K562 (cell line): ENCODE data around the gene DOCK4. TPM values are rescaled to one million over a fixed set of nuclear protein-coding genes. Genes with fewer than 3 reads are reported as not detected.

Experiments
- ATAC-seq: fragments of 200-7000 bp; cut with Tn5 transposase; 3 replicates; pipeline ENCODE4 v1.9.1; 2020; ENCODE audit warnings: moderate library complexity
- BruUV-seq: library from RNA; stranded (reverse); fragments of 400-500 nt; replicated peaks from 2 replicates; lab custom pipeline; 2021; lab: Mats Ljungman, UMichigan
- CTCF ChIA-PET: fragments of 300-600 bp; formaldehyde crosslinking; extraction: SDS; loops from one replicate; lab custom pipeline; 2021; ENCODE audit warnings: low intra/inter-chr PET ratio; lab: Yijun Ruan, JAX
- POLR2A ChIA-PET: fragments of 300-600, 350-650 bp; sonication (Branson Sonifier 250); formaldehyde crosslinking; extraction: SDS; loops from one replicate; lab custom pipeline; 2021; ENCODE audit warnings: antibody characterized with exemption, inconsistent platforms; lab: Yijun Ruan, JAX
- DNase-seq, 4 experiments: peaks; one replicate each; pipeline versions ENCODE4 v3.0.0 to v3.0.0-alpha.2; 2011 to 2018; ENCODE audit warnings: low spot score in 3 of 4, mixed read lengths in 3 of 4; ENCODE audit errors: extremely low read depth in 1 of 4
- FAIRE-seq: peaks from 2 replicates; lab custom pipeline; 2011; peaks lifted over from hg19 to GRCh38; lab: Jason Lieb, UNC
- H2AFZ ChIP-seq: 2 replicates; pipeline ENCODE4 v1.6.0; 2011; ENCODE audit warnings: low read depth, low read length, control low read depth, inconsistent platforms
- H3K27ac ChIP-seq: fragments of 200-600 bp; 3 replicates; pipeline ENCODE4 v1.8.0; 2011; ENCODE audit warnings: low read depth, mild to moderate bottlenecking, control low read depth, inconsistent platforms, low read length, moderate library complexity, mixed read lengths; ENCODE audit errors: extremely low read depth
- H3K27me3 ChIP-seq, 2 experiments: fragments of 300-600 bp in 1 of 2; 2 replicates in 1 of 2; 3 replicates in 1 of 2; pipeline versions ENCODE4 v1.6.0 to v1.8.0; 2011; ENCODE audit warnings: inconsistent platforms in 2 of 2, low read length in 2 of 2, mild to moderate bottlenecking in 1 of 2, mixed read lengths in 1 of 2, moderate library complexity in 1 of 2; ENCODE audit not compliant: control insufficient read depth in 2 of 2, insufficient read depth in 2 of 2
- H3K36me3 ChIP-seq: fragments of 300-600 bp; 3 replicates; pipeline ENCODE4 v1.8.0; 2011; ENCODE audit warnings: mild to moderate bottlenecking, low read length, inconsistent platforms; ENCODE audit not compliant: control insufficient read depth, insufficient read depth
- H3K4me1 ChIP-seq, 2 experiments: fragments of 200-600 bp in 1 of 2; replicated peaks in 1 of 2; 2 replicates in 1 of 2; 3 replicates in 1 of 2; pipeline versions ENCODE4 v1.5.1 to v1.8.0; 2011; ENCODE audit warnings: inconsistent platforms in 2 of 2, low read length in 2 of 2, mild to moderate bottlenecking in 1 of 2, mixed read lengths in 1 of 2, moderate library complexity in 1 of 2; ENCODE audit not compliant: control insufficient read depth in 2 of 2, insufficient read depth in 2 of 2
- H3K4me2 ChIP-seq: 2 replicates; pipeline ENCODE4 v1.6.1; 2011; ENCODE audit warnings: low read length, control low read depth, inconsistent platforms, mixed read lengths; ENCODE audit not compliant: insufficient read depth
- H3K4me3 ChIP-seq: fragments of 200-600 bp; sonication (generic), shearing (Covaris generic); 2 replicates; pipeline ENCODE4 v1.5.1; 2016; ENCODE audit warnings: control low read depth, inconsistent platforms
- H3K79me2 ChIP-seq: fragments of 200-600 bp; 3 replicates; pipeline ENCODE4 v1.8.0; 2011; ENCODE audit warnings: low read length, inconsistent platforms; ENCODE audit not compliant: control insufficient read depth, insufficient read depth
- H3K9ac ChIP-seq, 2 experiments: 2 replicates each; pipeline versions ENCODE4 v1.6.0 to v1.6.1; 2011; ENCODE audit warnings: low read depth in 2 of 2, low read length in 2 of 2, control low read depth in 1 of 2, inconsistent platforms in 1 of 2, mild to moderate bottlenecking in 1 of 2, mixed read lengths in 1 of 2; ENCODE audit not compliant: insufficient read depth in 1 of 2
- H3K9me1 ChIP-seq: one replicate; pipeline ENCODE4 v1.6.0; 2011; ENCODE audit warnings: inconsistent platforms, mild to moderate bottlenecking, low read length, moderate library complexity; ENCODE audit not compliant: control insufficient read depth, insufficient read depth
- H3K9me3 ChIP-seq: replicated peaks from 2 replicates; pipeline ENCODE4 v1.5.1; 2011; ENCODE audit warnings: low read depth, low read length, inconsistent platforms; ENCODE audit not compliant: control insufficient read depth, insufficient read depth
- H4K20me1 ChIP-seq: replicated peaks from 2 replicates; pipeline ENCODE4 v1.6.1; 2011; ENCODE audit warnings: low read length, inconsistent platforms, mixed read lengths; ENCODE audit not compliant: control insufficient read depth, insufficient read depth
- EZH2 ChIP-seq: IDR thresholded peaks from 2 replicates; pipeline ENCODE4 v1.6.1; 2012; ENCODE audit warnings: low read depth, mild to moderate bottlenecking, inconsistent platforms, low read length, borderline replicate concordance
- GTF2B ChIP-seq: IDR thresholded peaks from 2 replicates; pipeline ENCODE4 v1.6.1; 2011; ENCODE audit not compliant: insufficient read length; ENCODE audit errors: extremely low read depth
- KLF1 ChIP-seq: fragments of 450-650 bp; IDR thresholded peaks from 2 replicates; pipeline ENCODE4 v1.6.1; 2016; ENCODE audit warnings: missing genetic modification characterization, missing compliant biosample characterization
- STAT5B ChIP-seq: fragments of 250-450 bp; sonication (Bioruptor Pico); IDR thresholded peaks from 2 replicates; pipeline ENCODE4 v1.8.0; 2021; ENCODE audit warnings: mild to moderate bottlenecking, inconsistent platforms
- ZBTB11 ChIP-seq, 3 experiments: fragments of 200-800 bp in 1 of 3; fragments of 250-450 bp in 1 of 3; fragments of 450-650 bp in 1 of 3; sonication (Bioruptor Pico) in 1 of 3; sonication (Bioruptor generic) in 1 of 3; formaldehyde crosslinking in 1 of 3; IDR thresholded peaks; 2 replicates each; pipeline versions ENCODE4 v1.6.1 to v1.8.0; 2016 to 2022; ENCODE audit warnings: mild to moderate bottlenecking in 2 of 3, missing genetic modification characterization in 2 of 3, missing compliant biosample characterization in 1 of 3, moderate library complexity in 1 of 3
- ZNF277 ChIP-seq: fragments of 250-450 bp; sonication (Bioruptor Pico); IDR thresholded peaks from 2 replicates; pipeline ENCODE4 v1.8.0; 2022; ENCODE audit warnings: inconsistent platforms, mild to moderate bottlenecking, moderate library complexity, borderline replicate concordance
- WGBS: fragments of 100-300 bp; shearing (Covaris generic); methylation state at CpG from one replicate; pipeline ENCODE4 v1.1.6; 2016; ENCODE audit warnings: low coverage, mixed read lengths; ENCODE audit not compliant: insufficient coverage; ENCODE audit errors: missing lambda C conversion rate; 5-methylcytosine and 5-hydroxymethylcytosine counted together
- in situ Hi-C: fragments of 300-500 bp; cut with MboI; formaldehyde crosslinking; loops from 4 replicates; pipeline ENCODE4 v1.15.0; 2018; ENCODE audit warnings: inconsistent platforms, mixed read lengths
- intact Hi-C: fragments of 100-400 bp; cut with micrococcal nuclease; formaldehyde crosslinking; loops from 2 replicates; pipeline ENCODE4 v1.14.2; 2022
- polyA plus RNA-seq, 8 experiments: library from polyadenylated mRNA; depleted of rRNA in 4 of 8; stranded (reverse) in 5 of 8; unstranded in 3 of 8; fragments of >200 nt; fragmentation: Nextera tagmentation in 2 of 8; fragmentation: Illumina TruSeq in 1 of 8; extraction: Ambion mirVana in 2 of 8; extraction: Trizol in 1 of 8; gene quantifications; 2 replicates each; pipeline versions ENCODE4 v1.2.1 to v1.2.3, GENCODE V29; 2011 to 2014; ENCODE audit warnings: inconsistent platforms in 1 of 8, missing spikeins in 1 of 8
- total RNA-seq, 7 experiments: library from RNA; depleted of rRNA in 6 of 7; stranded (reverse); fragments of >200 nt in 6 of 7; fragmentation: Illumina TruSeq in 2 of 7; extraction: Trizol in 2 of 7; gene quantifications; 2 replicates each; pipeline versions ENCODE4 v1.2.1 to v1.2.3, GENCODE V29; 2011 to 2021; ENCODE audit warnings: low replicate concordance in 1 of 7
- TF ChIP-seq, protein P1 (sequence below), 2 experiments: IDR thresholded peaks; 2 replicates each; pipeline ENCODE4 v1.6.1; 2011; ENCODE audit warnings: borderline replicate concordance in 1 of 2, control low read depth in 1 of 2, low read depth in 1 of 2, low read length in 1 of 2, mild to moderate bottlenecking in 1 of 2, mixed read lengths in 1 of 2, moderate library complexity in 1 of 2; ENCODE audit not compliant: insufficient read depth in 1 of 2, insufficient read length in 1 of 2, poor library complexity in 1 of 2, severe bottlenecking in 1 of 2; ENCODE audit errors: extremely low read depth in 1 of 2

Gene DOCK4
- total and polyA plus RNA-seq, 9 of the 15 experiments (the other 6 are each of a cell fraction or from before 2014, with no cell fraction given): 0.42 to 5.7 (median 2.3) TPM

- TF ChIP-seq ZBTB11 (CRISPR knock-in tag; IDR thresholded peaks at IDR 0.05) (no peak), EZH2 (no peak), ZNF277 (CRISPR knock-in tag) (peak; percentile 83)
Measured at GRCh38 chr7:112160130-112160770, 45.9 kb downstream of the DOCK4 start (continued).

DNA sequence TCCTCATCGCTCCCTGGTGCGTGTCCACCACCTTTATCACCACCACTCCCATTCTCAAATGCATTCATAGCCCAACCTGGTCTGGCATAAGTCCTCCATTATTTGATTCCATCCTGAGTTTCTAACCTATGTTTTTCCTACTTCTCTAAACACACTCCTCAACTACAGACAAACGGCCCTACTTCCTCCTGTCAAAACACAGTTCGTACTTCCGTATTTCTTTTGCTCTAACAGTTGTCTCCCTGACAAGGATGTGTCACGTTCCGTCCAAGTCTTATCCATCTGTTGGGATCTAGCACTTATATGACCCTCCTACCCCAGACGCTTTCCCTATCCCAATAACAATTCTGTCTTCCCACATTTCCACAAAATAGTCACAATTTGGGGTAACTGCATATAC is 46.8 kb downstream of the DOCK4 start:
- POLR2A ChIA-PET: no interaction called here
- TF ChIP-seq ZNF277 (CRISPR knock-in tag): peak; percentile 82
- TF ChIP-seq, protein P1, sequence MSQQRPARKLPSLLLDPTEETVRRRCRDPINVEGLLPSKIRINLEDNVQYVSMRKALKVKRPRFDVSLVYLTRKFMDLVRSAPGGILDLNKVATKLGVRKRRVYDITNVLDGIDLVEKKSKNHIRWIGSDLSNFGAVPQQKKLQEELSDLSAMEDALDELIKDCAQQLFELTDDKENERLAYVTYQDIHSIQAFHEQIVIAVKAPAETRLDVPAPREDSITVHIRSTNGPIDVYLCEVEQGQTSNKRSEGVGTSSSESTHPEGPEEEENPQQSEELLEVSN (IDR thresholded peaks at IDR 0.05; ENCODE audit: borderline replicate concordance in 1 of 2, extremely low read depth in 1 of 2, insufficient read depth in 1 of 2, insufficient read length in 1 of 2, low read depth in 1 of 2, low read length in 1 of 2, poor library complexity in 1 of 2, severe bottlenecking in 1 of 2): no peak
- TF ChIP-seq GTF2B: no peak
- TF ChIP-seq KLF1: no peak
- TF ChIP-seq STAT5B (CRISPR knock-in tag): no peak
- Histone ChIP-seq H3K36me3 (no peaks in the 10 kb centered on the region), H2AFZ (no peak overlapping the region), H3K27ac (no peak overlapping the region), H3K27me3 (peaks cover 0 to 5% of the 10 kb centered on the region in 2 experiments; a peak in 1 of 5 replicates), H3K9ac (no peak overlapping the region), H3K9me3 (no peaks in the 10 kb centered on the region), H3K4me2 (no peak overlapping the region), H3K4me3 (no peak overlapping the region), H3K79me2 (no peaks in the 10 kb centered on the region), H3K9me1 (no peaks in the 10 kb centered on the region), H3K4me1 (no peaks in the 10 kb centered on the region), H4K20me1 (no peaks in the 10 kb centered on the region)
- ATAC-seq (no peak), FAIRE-seq (no peak), DNase-seq (no peak)
- under 1% methylated on average over 8 of the region's 8 CpGs for WGBS
- no TSS peak for BruUV-seq
- CTCF ChIA-PET: no interaction called here
- intact Hi-C loops: no loop called here
- in situ Hi-C loops: no loop called here
